HEK293T (cell line): ENCODE measurements around the gene PCGF2.

ENCODE experiments used
- CTCF ChIA-PET: fragments of 350-600 bp; formaldehyde crosslinking; extraction: SDS; loops from one replicate; lab custom pipeline; 2021; ENCODE audit warnings: antibody characterized with exemption, inconsistent platforms; lab: Yijun Ruan, JAX
- POLR2A ChIA-PET: fragments of 350-600 bp; formaldehyde crosslinking; extraction: SDS; loops from one replicate; lab custom pipeline; 2020; ENCODE audit warnings: antibody characterized with exemption, inconsistent platforms; lab: Yijun Ruan, JAX
- DNase-seq: peaks from one replicate; pipeline ENCODE4 v3.0.0; 2012; ENCODE audit warnings: mixed read lengths; ENCODE audit errors: extremely low spot score
- ARNT ChIP-seq: fragments of 450-650 bp; IDR thresholded peaks from 2 replicates; pipeline ENCODE4 v1.6.1; 2017; ENCODE audit warnings: mild to moderate bottlenecking
- BHLHE40 ChIP-seq: fragments of 450-650 bp; IDR thresholded peaks from 2 replicates; pipeline ENCODE4 v1.6.1; 2016; ENCODE audit warnings: mild to moderate bottlenecking, moderate library complexity, borderline replicate concordance
- CTBP1 ChIP-seq: fragments of 450-650 bp; IDR thresholded peaks from 2 replicates; pipeline ENCODE4 v1.6.1; 2016; ENCODE audit warnings: borderline replicate concordance
- ELF4 ChIP-seq: fragments of 450-650 bp; IDR thresholded peaks from 2 replicates; pipeline ENCODE4 v1.6.1; 2017; ENCODE audit warnings: antibody characterized with exemption
- FOXA1 ChIP-seq: fragments of 450-650 bp; IDR thresholded peaks from 2 replicates; pipeline ENCODE4 v1.6.1; 2016; ENCODE audit warnings: mild to moderate bottlenecking
- FOXK2 ChIP-seq: fragments of 450-650 bp; IDR thresholded peaks from 2 replicates; pipeline ENCODE4 v1.6.1; 2016; ENCODE audit warnings: mild to moderate bottlenecking
- FOXM1 ChIP-seq: fragments of 450-650 bp; IDR thresholded peaks from 2 replicates; pipeline ENCODE4 v1.6.1; 2017; ENCODE audit warnings: mild to moderate bottlenecking, borderline replicate concordance
- HDGF ChIP-seq: fragments of 450-650 bp; IDR thresholded peaks from 2 replicates; pipeline ENCODE4 v1.6.1; 2017; ENCODE audit warnings: antibody characterized with exemption, borderline replicate concordance
- L3MBTL2 ChIP-seq: fragments of 450-650 bp; conservative IDR thresholded peaks from 2 replicates; pipeline ENCODE4 v1.6.1; 2016; ENCODE audit warnings: mild to moderate bottlenecking
- LEF1 ChIP-seq: fragments of 450-650 bp; IDR thresholded peaks from 2 replicates; pipeline ENCODE4 v1.6.1; 2017; ENCODE audit warnings: mild to moderate bottlenecking, borderline replicate concordance
- NFRKB ChIP-seq: fragments of 450-650 bp; IDR thresholded peaks from 2 replicates; pipeline ENCODE4 v1.6.1; 2016; ENCODE audit warnings: mild to moderate bottlenecking, moderate library complexity
- SP1 ChIP-seq: fragments of 450-650 bp; IDR thresholded peaks from 2 replicates; pipeline ENCODE4 v1.6.1; 2017
- SUZ12 ChIP-seq: fragments of 450-650 bp; IDR thresholded peaks from 2 replicates; pipeline ENCODE4 v1.6.1; 2016; ENCODE audit warnings: mild to moderate bottlenecking
- TARDBP ChIP-seq: fragments of 450-650 bp; IDR thresholded peaks from 2 replicates; pipeline ENCODE4 v1.6.1; 2016
- ZNF384 ChIP-seq: fragments of 450-650 bp; IDR thresholded peaks from 2 replicates; pipeline ENCODE4 v1.6.1; 2016
- TF ChIP-seq, protein P1 (sequence below): fragments of 450-650 bp; IDR thresholded peaks from 2 replicates; pipeline ENCODE4 v1.6.1; 2016

The PCGF2 gene

DNA sequence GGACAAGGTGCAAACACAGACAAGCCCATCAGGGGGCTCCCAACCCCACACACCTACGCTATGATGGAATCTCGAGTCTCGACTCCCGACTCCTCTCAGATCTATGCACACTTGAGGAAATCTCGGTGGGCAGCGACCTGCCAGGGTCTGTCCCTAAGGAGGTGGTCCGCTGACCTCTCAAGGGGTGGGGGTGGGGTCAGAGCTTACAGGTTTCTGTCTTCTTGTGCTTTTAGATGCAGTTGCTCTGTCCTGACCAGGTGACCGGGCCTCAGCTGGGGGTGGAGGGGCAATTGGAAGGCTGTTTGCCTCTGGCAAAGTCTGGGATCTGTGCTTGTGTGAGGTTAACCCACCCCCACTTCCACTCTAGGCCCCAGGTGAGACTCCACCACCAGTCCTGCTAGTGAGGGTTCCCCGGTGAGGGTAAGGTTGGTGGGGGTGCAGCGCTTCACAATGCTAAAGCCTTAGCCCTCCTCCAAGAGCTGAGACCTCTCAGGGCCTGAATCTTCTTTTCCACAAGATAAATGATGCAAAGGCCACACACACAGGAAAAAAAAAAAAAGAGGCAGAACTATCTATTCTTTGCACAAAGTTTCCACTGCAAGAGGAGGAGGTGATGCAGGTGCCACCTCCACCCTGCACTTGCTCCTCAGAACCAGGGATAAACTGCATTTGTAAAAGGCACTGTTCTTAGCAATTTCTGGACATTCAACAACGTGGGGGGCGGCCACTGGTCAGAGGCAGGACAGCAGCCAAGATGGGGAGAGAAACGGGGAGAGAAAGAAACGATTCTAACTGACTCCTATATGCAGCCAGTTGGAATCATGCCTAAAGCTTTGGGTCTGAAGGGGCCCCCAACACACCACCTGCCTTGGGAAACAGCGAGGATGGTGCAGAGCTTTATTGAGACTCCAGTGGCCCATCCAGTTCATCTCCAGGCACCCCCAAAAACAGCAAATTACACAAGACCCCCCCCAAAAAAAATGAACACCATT lies 13.9 kb downstream of the PCGF2 start:
- ChIA-PET POLR2A (interaction anchor here (0.6 to 3.5 kb wide), 7 partner anchors 11 to 59 kb away, joined by 3 to 10 read pairs (median 4); partner anchors contain the start of genes MLLT6 and PSMB3), CTCF (interaction anchor here (1.0 to 2.0 kb wide), 11 partner anchors 12 to 419 kb away, joined by 3 to 11 read pairs (median 5); partner anchors contain the start of gene EPOP)
- no peak for DNase-seq
- TF ChIP-seq L3MBTL2: no peak
- TF ChIP-seq FOXA1: no peak
- TF ChIP-seq LEF1: no peak
- TF ChIP-seq HDGF: no peak
- TF ChIP-seq, protein P1, sequence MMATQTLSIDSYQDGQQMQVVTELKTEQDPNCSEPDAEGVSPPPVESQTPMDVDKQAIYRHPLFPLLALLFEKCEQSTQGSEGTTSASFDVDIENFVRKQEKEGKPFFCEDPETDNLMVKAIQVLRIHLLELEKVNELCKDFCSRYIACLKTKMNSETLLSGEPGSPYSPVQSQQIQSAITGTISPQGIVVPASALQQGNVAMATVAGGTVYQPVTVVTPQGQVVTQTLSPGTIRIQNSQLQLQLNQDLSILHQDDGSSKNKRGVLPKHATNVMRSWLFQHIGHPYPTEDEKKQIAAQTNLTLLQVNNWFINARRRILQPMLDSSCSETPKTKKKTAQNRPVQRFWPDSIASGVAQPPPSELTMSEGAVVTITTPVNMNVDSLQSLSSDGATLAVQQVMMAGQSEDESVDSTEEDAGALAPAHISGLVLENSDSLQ: no peak
- TF ChIP-seq CTBP1: no peak
- TF ChIP-seq TARDBP: no peak
- no peak for TF ChIP-seq NFRKB
- TF ChIP-seq BHLHE40: no peak
- no peak for TF ChIP-seq FOXM1
- TF ChIP-seq SUZ12: no peak
- no peak for TF ChIP-seq FOXK2
- no peak for TF ChIP-seq ARNT
- TF ChIP-seq ELF4: no peak
- no peak for TF ChIP-seq ZNF384
- no peak for TF ChIP-seq SP1

DNA sequence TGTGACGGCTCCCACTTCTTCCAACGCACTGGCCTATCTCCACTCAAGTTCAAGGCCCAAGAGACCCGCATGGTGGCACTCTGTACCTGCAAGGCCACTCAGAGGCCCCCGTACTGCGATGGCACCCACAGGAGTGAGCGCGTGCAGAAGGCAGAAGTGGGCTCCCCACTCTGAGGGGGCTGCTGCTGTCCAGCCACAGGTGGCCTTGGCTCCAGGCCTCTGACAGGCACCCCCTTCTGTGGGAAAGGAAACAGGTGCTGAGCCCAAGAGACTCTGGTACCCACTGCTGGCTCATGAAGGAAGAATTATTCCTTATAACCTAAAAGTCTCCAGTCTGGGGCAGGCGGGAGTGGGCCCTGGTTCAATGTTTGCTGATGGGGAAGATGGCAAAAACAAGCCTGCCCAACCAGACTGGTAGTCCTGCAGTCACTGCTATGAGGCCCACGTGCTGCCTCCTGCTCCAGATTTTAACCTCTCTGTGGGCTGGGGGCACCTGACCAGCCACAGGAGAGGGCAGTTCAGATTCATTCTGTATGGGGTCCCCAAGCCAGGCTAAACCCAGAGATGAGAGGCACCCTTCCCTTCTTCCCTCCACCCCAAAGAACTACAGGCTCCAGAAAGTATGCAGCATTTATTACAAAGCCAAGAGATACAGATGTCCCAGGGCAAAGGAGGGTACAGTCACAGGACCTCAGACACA lies 14.7 kb downstream of the PCGF2 start:
- ChIA-PET POLR2A (interaction anchor here (3.5 kb wide), 1 partner anchor 56 kb away, joined by 10 read pairs; no protein-coding TSS in a partner anchor), CTCF (interaction anchor here (1.8 kb wide), 1 partner anchor 25 kb away, joined by 9 read pairs; no protein-coding TSS in a partner anchor)
- TF ChIP-seq, protein P1: no peak
- TF ChIP-seq ELF4: no peak
- no peak for TF ChIP-seq FOXA1
- TF ChIP-seq FOXK2: no peak
- no peak for TF ChIP-seq LEF1
- TF ChIP-seq HDGF: no peak
- no peak for TF ChIP-seq CTBP1
- TF ChIP-seq ARNT: no peak
- no peak for TF ChIP-seq SP1
- no peak for TF ChIP-seq L3MBTL2
- TF ChIP-seq ZNF384: no peak
- TF ChIP-seq FOXM1: no peak
- TF ChIP-seq NFRKB: no peak
- TF ChIP-seq SUZ12: no peak
- no peak for TF ChIP-seq BHLHE40
- TF ChIP-seq TARDBP: no peak

GRCh38 chr17:38732376-38733281 lies 15.5 kb downstream of the PCGF2 start:
- POLR2A ChIA-PET: interaction anchor here (2.7 to 3.5 kb wide), 2 partner anchors 17 to 55 kb away, joined by 10 to 19 read pairs; no protein-coding TSS in a partner anchor
- TF ChIP-seq ELF4 (no peak), ARNT (no peak), L3MBTL2 (no peak), LEF1 (no peak), NFRKB (no peak), SP1 (no peak), FOXA1 (no peak), ZNF384 (no peak), FOXK2 (no peak), FOXM1 (no peak), TARDBP (no peak), BHLHE40 (no peak), CTBP1 (no peak), SUZ12 (no peak), HDGF (no peak)
- TF ChIP-seq, protein P1: no peak
- CTCF ChIA-PET: no interaction called here
- DNase-seq: no peak

More for the DNA sequence above, 14.7 kb downstream of the PCGF2 start:
- DNase-seq: no peak

DNA sequence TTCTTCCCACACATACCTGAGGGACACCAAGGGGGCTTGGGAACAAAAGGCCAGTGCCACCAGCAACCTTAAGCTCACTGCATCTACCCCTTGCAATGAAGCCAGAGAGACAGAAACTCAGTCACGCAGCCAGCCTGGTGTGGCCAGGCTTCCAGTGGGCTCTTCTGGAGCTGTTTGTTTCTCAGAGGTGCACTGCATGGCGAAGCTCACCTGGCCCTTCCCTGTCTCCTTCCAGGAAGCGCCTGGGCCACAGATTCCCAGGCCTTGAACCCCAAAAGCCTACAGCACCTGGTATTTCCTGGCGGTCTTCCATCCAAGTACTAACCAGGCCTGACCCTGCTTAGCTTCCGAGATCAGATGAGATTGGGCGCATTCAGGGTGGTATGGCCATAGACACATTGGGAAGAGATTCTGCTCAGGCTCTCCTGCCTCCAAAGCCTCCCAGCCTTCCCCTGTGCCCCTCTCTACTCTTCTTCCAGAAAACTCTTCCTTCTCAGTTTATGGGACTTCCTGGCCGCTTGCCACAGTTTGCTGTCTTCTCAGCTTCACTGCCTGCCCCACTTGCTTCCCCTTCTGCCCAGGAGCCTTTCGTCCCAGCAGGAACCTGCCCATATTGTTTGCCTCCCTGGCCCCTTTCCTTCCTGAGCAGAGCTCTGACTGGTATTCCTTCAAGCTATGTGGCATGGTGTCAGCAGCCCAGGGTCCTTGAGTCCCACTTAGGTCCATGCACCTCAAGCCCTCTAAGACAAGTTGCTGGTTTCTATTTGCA lies 16.4 kb downstream of the PCGF2 start:
- CTCF ChIA-PET: interaction anchor here (0.9 kb wide), 1 partner anchor 62 kb away, joined by 3 read pairs; no protein-coding TSS in a partner anchor
- no peak for TF ChIP-seq BHLHE40
- TF ChIP-seq ARNT: no peak
- TF ChIP-seq L3MBTL2: no peak
- no peak for TF ChIP-seq CTBP1
- no peak for TF ChIP-seq ZNF384
- no peak for TF ChIP-seq TARDBP
- TF ChIP-seq SP1: no peak
- no peak for TF ChIP-seq SUZ12
- no peak for DNase-seq
- POLR2A ChIA-PET: interaction anchor here (0.8 to 3.5 kb wide), 9 partner anchors 13 to 54 kb away, joined by 3 to 19 read pairs (median 5); partner anchors contain the start of gene PSMB3
